NCI-H146 treated with DMSO at 0.1 percent for 48 hours (cell line): ENCODE results near the gene KLHL26.

Experiments used
- DNase-seq: peaks from one replicate; lab custom pipeline; 2025; ENCODE audit not compliant: unreplicated experiment; lab: John Stamatoyannopoulos, UW

Gene KLHL26

GRCh38 chr19:18612772-18613588 is 23.8 kb upstream of the KLHL26 start, which contains the start of gene TMEM59L:
Gene TMEM59L (plus strand): TSS chr19:18612870. CDS start chr19:18612959, 89 bp downstream.
- DNase-seq: peak; percentile 10

GRCh38 chr19:18613589-18614234 is 23.1 kb upstream of the KLHL26 start:
- no peak for DNase-seq

- DNase-seq: no peak
These were observed 20.8 kb upstream of the KLHL26 start for GRCh38 chr19:18616023-18616422.

GRCh38 chr19:18617562-18617961 is 19.3 kb upstream of the KLHL26 start:
- no peak for DNase-seq

GRCh38 chr19:18618236-18618635 is 18.6 kb upstream of the KLHL26 start:
- DNase-seq: no peak

- no peak for DNase-seq
These were observed 16.5 kb upstream of the KLHL26 start for GRCh38 chr19:18620311-18620710.

- no peak for DNase-seq
These were observed 15.9 kb upstream of the KLHL26 start for GRCh38 chr19:18620902-18621301.

GRCh38 chr19:18626906-18627305 is 9.9 kb upstream of the KLHL26 start:
- DNase-seq: no peak

- no peak for DNase-seq
These were observed 7.4 kb upstream of the KLHL26 start for GRCh38 chr19:18629166-18630088.

- DNase-seq: no peak
These were observed 3.5 kb upstream of the KLHL26 start for GRCh38 chr19:18633321-18633720.

GRCh38 chr19:18634612-18635297 is 2.1 kb upstream of the KLHL26 start:
- DNase-seq: peak; percentile 75

GRCh38 chr19:18635831-18636182 is 1.0 kb upstream of the KLHL26 start:
- no peak for DNase-seq

- peak; percentile 98 for DNase-seq
These were observed 452 bp upstream of the KLHL26 start for GRCh38 chr19:18636183-18636968.

GRCh38 chr19:18637673-18638630 is 1.1 kb downstream of the KLHL26 start:
- DNase-seq: peak; percentile 82

GRCh38 chr19:18639706-18640243 is 2.9 kb downstream of the KLHL26 start:
- DNase-seq: no peak

GRCh38 chr19:18644196-18645034 is 7.6 kb downstream of the KLHL26 start:
- DNase-seq: no peak

- no peak for DNase-seq
These were observed 8.2 kb downstream of the KLHL26 start for GRCh38 chr19:18645035-18645511.
